ENCODE results near the gene MPO. TPM values are rescaled to one million over a fixed set of nuclear protein-coding genes. Genes with fewer than 3 reads are reported as not detected.

MPO gene
- total RNA-seq, 2 donors from 2014 or later, result not detected

- Histone ChIP-seq H3K36me3 (ENCODE audit: control insufficient read depth, insufficient read depth, low read length) (no peaks in the 10 kb centered on the region), H3K4me3 (ENCODE audit: low read length) (no peak overlapping the region), H3K27me3 (ENCODE audit: control insufficient read depth, insufficient read depth, low read length, poor library complexity, severe bottlenecking) (peaks cover 8% of the 10 kb centered on the region), H3K9ac (ENCODE audit: extremely low read depth, low read length, poor library complexity, severe bottlenecking) (no peak overlapping the region), H3K9me3 (ENCODE audit: control insufficient read depth, low read length) (no peaks in the 10 kb centered on the region), H3K27ac (ENCODE audit: low read depth, low read length) (no peak overlapping the region), H3K4me1 (ENCODE audit: control insufficient read depth, insufficient read depth, low read length) (no peaks in the 10 kb centered on the region)
- Mint-ChIP-seq H3K4me3 (no peak overlapping the region), H3K9me3 (no peaks in the 10 kb centered on the region), H3K4me1 (peaks cover 5% of the 10 kb centered on the region), H3K27ac (no peak overlapping the region), H3K27me3 (ENCODE audit: insufficient read depth) (peaks cover 35% of the 10 kb centered on the region), H3K36me3 (ENCODE audit: low read depth) (peaks cover 10% of the 10 kb centered on the region)
- TF ChIP-seq CTCF (conservative IDR thresholded peaks at IDR 0.05), result no peak
- peak; percentile 86 for DNase-seq
- WGBS, 2 experiments (ENCODE audit: insufficient coverage in 1 of 2, insufficient read length in 1 of 2), result 88 to 93% methylated on average over 10 to 25 of the region's 25 CpGs
Observed at GRCh38 chr17:58319173-58320162, 38.7 kb upstream of the MPO start.

GRCh38 chr17:58318627-58319172 lies 38.0 kb upstream of the MPO start:
- Histone ChIP-seq H3K27me3 (ENCODE audit: control insufficient read depth, insufficient read depth, low read length, poor library complexity, severe bottlenecking) (peaks cover 3% of the 10 kb centered on the region), H3K9ac (ENCODE audit: extremely low read depth, low read length, poor library complexity, severe bottlenecking) (no peak overlapping the region), H3K27ac (ENCODE audit: low read depth, low read length) (no peak overlapping the region), H3K4me1 (ENCODE audit: control insufficient read depth, insufficient read depth, low read length) (no peaks in the 10 kb centered on the region), H3K4me3 (ENCODE audit: low read length) (no peak overlapping the region), H3K9me3 (ENCODE audit: control insufficient read depth, low read length) (no peaks in the 10 kb centered on the region), H3K36me3 (ENCODE audit: control insufficient read depth, insufficient read depth, low read length) (no peaks in the 10 kb centered on the region)
- Mint-ChIP-seq H3K4me3 (no peak overlapping the region), H3K4me1 (peaks cover 2% of the 10 kb centered on the region), H3K9me3 (no peaks in the 10 kb centered on the region), H3K36me3 (ENCODE audit: low read depth) (peaks cover 11% of the 10 kb centered on the region), H3K27me3 (ENCODE audit: insufficient read depth) (peaks cover 31% of the 10 kb centered on the region), H3K27ac (no peak overlapping the region)
- TF ChIP-seq CTCF (conservative IDR thresholded peaks at IDR 0.05), result no peak
- no peak for DNase-seq
- 85 to 87% methylated on average over 6 to 7 of the region's 7 CpGs for WGBS, 2 experiments (ENCODE audit: insufficient coverage in 1 of 2, insufficient read length in 1 of 2)

GRCh38 chr17:58318065-58318481 lies 37.3 kb upstream of the MPO start:
- Histone ChIP-seq H3K9ac (ENCODE audit: extremely low read depth, low read length, poor library complexity, severe bottlenecking) (no peak overlapping the region), H3K9me3 (ENCODE audit: control insufficient read depth, low read length) (no peaks in the 10 kb centered on the region), H3K36me3 (ENCODE audit: control insufficient read depth, insufficient read depth, low read length) (no peaks in the 10 kb centered on the region), H3K27ac (ENCODE audit: low read depth, low read length) (no peak overlapping the region), H3K27me3 (ENCODE audit: control insufficient read depth, insufficient read depth, low read length, poor library complexity, severe bottlenecking) (no peaks in the 10 kb centered on the region), H3K4me1 (ENCODE audit: control insufficient read depth, insufficient read depth, low read length) (no peaks in the 10 kb centered on the region), H3K4me3 (ENCODE audit: low read length) (no peak overlapping the region)
- no peak overlapping the region for H3K27ac Mint-ChIP-seq
- H3K36me3 Mint-ChIP-seq (ENCODE audit: low read depth), result peaks cover 11% of the 10 kb centered on the region
- no peaks in the 10 kb centered on the region for H3K9me3 Mint-ChIP-seq
- no peak for TF ChIP-seq CTCF (conservative IDR thresholded peaks at IDR 0.05)
- no peaks in the 10 kb centered on the region for H3K4me1 Mint-ChIP-seq
- peaks cover 26% of the 10 kb centered on the region for H3K27me3 Mint-ChIP-seq (ENCODE audit: insufficient read depth)
- H3K4me3 Mint-ChIP-seq, result no peak overlapping the region
- 80 to 88% methylated on average over 1 to 9 of the region's 9 CpGs for WGBS, 2 experiments (ENCODE audit: insufficient coverage in 1 of 2, insufficient read length in 1 of 2)
- peak; percentile 41 for DNase-seq
